Uterus (tissue), 2 donors: ENCODE data around the gene SV2B.

Experiments
- CTCF ChIP-seq, 4 experiments: fragments of 200-600 bp in 2 of 4; fragments of 450-650 bp in 2 of 4; sonication (generic) in 2 of 4; IDR thresholded peaks; one replicate each; pipeline ENCODE4 v1.5.1; 2016 to 2019; ENCODE audit warnings: antibody characterized with exemption in 4 of 4, mild to moderate bottlenecking in 2 of 4, moderate library complexity in 1 of 4
- POLR2A ChIP-seq, 2 donors: fragments of 450-650 bp; IDR thresholded peaks; one replicate each; pipeline ENCODE4 v1.6.1; 2016; ENCODE audit warnings: antibody characterized with exemption in 2 of 2, mild to moderate bottlenecking in 1 of 2, moderate library complexity in 1 of 2

- TF ChIP-seq CTCF (IDR thresholded peaks at IDR 0.05) (no peak), POLR2A (IDR thresholded peaks at IDR 0.05) (no peak)
Observed at GRCh38 chr15:91320101-91320500, 220.0 kb downstream of the SV2B start.
